ENCODE data around the gene TOP3B.

Gene TOP3B, protein sequence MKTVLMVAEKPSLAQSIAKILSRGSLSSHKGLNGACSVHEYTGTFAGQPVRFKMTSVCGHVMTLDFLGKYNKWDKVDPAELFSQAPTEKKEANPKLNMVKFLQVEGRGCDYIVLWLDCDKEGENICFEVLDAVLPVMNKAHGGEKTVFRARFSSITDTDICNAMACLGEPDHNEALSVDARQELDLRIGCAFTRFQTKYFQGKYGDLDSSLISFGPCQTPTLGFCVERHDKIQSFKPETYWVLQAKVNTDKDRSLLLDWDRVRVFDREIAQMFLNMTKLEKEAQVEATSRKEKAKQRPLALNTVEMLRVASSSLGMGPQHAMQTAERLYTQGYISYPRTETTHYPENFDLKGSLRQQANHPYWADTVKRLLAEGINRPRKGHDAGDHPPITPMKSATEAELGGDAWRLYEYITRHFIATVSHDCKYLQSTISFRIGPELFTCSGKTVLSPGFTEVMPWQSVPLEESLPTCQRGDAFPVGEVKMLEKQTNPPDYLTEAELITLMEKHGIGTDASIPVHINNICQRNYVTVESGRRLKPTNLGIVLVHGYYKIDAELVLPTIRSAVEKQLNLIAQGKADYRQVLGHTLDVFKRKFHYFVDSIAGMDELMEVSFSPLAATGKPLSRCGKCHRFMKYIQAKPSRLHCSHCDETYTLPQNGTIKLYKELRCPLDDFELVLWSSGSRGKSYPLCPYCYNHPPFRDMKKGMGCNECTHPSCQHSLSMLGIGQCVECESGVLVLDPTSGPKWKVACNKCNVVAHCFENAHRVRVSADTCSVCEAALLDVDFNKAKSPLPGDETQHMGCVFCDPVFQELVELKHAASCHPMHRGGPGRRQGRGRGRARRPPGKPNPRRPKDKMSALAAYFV

DNA sequence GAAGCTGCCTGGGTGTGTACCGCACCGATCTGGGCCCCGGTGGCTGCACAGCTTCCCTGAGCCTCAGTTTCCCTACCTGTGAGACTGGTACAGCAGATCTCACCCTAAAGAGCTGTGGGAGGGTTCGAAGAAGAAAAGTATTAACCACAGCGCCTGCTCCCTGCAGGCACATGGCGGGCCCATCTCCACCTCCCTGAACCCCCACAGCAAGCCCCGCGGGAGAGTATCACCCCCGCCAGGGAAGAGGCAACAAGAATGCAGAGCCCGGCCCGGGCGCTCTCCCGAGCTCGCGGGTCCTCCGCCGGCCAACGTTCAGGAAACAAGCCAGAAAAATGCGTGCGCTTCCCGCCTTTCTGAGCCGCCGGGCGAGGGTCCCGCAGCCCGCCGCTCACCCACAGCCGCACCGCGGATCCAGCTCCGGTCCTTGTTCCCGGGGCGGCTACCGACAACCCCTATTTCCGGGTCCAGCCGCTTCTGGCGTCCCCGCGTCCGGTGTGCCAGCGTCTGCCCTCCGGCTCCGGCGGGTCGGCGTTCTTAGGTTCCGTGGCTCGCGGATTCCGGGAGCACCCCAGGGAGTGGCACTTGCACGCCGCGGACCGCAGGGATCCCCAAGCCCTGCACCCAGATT, at the start of gene TOP3B:
TSS of gene TOP3B (minus strand) at position 450 of the 628 bp plus-strand sequence. CDS start 7,078 bp downstream, outside the sequence.
- peak; percentile 16 for DNase-seq

DNA sequence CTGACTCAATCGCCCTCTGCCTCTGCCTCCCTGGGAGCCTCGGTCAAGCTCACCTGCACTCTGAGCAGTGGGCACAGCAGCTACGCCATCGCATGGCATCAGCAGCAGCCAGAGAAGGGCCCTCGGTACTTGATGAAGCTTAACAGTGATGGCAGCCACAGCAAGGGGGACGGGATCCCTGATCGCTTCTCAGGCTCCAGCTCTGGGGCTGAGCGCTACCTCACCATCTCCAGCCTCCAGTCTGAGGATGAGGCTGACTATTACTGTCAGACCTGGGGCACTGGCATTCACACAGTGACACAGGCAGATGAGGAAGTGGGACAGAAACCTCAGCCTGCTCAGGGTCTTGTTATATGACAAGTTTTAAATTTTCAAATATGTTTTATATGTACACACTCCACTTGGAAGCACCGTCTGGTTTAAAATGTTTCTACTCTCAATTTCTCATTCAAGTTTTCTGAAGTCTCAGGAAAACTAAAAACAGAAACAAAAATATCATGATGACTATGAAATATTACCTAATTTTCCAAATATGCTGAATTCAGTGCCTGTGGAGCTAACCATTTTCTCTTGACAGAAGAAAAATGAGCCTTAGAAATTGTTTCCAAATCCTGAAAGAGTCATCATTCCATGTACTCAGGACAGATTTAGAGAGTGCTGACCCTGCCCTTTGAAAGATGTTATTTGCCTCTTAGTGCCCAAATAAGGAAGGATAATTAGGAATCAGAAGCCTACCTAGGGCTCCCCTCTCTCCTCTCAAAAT, 48.8 kb upstream of the TOP3B start:
- no peak for DNase-seq

- no peak for DNase-seq
Observed at GRCh38 chr22:22030493-22031182, 48.1 kb upstream of the TOP3B start.

- no peak for DNase-seq
Observed at GRCh38 chr22:22027955-22028354, 45.4 kb upstream of the TOP3B start.

DNA sequence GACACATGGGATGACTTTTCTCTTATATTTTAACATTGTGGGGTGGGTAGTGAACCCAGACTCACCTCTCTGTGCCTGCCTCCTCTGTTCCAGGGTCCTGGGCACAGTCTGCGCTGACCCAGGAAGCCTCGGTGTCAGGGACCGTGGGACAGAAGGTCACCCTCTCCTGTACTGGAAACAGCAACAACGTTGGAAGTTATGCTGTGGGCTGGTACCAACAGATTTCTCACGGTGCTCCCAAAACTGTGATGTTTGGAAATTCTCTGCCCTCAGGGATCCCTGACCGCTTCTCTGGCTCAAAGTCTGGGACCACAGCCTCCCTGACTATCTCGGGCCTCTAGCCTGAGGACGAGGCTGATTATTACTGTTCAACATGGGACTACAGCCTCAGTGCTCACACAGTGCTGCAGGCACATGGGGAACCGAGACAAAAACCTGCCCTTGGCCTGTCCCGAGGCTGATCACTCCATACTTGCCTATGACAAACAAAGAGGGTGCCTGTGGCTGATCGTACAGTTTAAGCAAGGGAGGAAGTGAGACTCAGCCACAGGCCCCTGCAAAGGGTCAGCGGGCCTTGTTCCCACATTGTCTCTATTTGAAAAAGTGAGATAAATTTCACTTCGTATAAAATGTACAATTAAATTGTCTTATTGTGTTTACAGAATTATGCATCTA, 43.7 kb upstream of the TOP3B start:
- no peak for DNase-seq

GRCh38 chr22:22025320-22026156, 43.0 kb upstream of the TOP3B start:
- DNase-seq: no peak

DNA sequence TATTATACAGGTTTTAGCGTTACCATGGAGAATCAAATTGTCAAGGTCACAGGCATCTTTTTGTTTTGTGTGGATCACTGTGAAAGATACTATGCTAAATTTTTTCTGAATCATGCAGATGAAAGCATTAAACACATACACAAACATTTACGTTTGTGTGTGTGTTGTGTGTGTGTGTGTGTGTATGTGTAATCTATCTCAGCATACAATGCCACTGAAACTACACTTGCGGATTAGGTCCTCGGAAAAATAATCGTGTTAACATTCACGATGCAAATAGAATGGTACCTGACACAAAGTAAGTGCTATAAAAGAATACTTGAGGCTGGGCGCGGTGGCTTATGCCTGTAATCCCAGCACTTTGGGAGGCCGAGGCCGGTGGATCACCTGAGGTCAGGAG, 41.9 kb upstream of the TOP3B start:
- DNase-seq: no peak

GRCh38 chr22:22023581-22024137, 41.1 kb upstream of the TOP3B start:
- DNase-seq: no peak

- DNase-seq: no peak
Observed at GRCh38 chr22:22022947-22023534, 40.5 kb upstream of the TOP3B start.

DNA sequence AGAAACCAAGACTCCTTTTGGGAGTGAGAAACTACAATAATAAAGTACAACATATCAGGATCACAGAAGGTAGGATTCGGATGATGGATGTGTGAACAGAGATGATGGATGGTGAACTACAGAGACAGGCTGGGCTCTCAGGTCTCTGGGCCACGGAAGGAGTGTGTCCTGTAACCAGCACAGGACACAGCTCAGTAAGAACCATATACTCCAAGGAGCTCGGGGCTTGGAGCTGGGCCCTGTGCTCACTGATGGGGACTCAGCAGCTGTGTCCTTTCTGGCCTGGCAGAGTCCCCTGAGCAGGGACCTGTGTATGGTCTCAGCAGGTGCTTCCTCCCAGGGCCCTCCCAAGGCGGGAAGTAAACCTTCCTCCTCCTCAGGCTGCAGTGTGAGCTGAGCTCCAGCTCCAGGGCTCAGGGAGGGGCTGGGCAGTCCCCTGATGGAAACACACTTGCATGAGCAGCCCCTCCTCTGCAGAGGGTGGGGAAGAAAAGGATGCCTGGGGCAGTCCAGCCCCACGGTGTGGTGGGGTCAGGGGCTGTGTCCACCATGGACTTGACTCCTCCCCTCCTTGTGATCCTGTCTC, 39.8 kb upstream of the TOP3B start:
- no peak for DNase-seq

DNA sequence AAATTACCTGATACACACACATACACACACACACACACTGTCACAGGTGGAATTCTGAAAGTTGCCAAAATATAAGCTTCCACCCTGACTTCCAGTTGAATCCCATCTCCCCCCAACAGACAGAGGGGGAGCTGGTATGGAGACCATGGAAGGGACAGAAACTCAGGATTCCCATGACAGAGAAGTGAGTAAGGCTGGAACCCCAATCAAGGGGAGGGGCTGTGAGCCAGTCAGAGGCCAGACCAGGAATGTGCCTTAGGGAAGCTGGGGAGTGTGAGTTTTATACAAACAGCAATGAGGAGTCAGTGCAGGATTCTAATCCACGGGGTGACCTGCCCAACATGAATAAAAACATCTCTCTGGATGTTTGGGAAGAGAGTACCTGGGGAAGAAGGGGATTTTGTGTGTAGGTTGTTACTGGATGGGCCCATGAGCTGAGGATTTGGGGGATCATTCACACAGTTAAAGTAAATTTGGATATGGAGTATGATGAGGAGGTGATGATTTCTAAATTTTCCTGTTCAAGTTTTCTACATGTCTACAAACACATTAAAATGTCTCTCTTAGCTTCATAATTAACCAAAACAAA, 38.7 kb upstream of the TOP3B start:
- DNase-seq: no peak

- DNase-seq: no peak
Observed at GRCh38 chr22:22020425-22020852, 37.9 kb upstream of the TOP3B start.

DNA sequence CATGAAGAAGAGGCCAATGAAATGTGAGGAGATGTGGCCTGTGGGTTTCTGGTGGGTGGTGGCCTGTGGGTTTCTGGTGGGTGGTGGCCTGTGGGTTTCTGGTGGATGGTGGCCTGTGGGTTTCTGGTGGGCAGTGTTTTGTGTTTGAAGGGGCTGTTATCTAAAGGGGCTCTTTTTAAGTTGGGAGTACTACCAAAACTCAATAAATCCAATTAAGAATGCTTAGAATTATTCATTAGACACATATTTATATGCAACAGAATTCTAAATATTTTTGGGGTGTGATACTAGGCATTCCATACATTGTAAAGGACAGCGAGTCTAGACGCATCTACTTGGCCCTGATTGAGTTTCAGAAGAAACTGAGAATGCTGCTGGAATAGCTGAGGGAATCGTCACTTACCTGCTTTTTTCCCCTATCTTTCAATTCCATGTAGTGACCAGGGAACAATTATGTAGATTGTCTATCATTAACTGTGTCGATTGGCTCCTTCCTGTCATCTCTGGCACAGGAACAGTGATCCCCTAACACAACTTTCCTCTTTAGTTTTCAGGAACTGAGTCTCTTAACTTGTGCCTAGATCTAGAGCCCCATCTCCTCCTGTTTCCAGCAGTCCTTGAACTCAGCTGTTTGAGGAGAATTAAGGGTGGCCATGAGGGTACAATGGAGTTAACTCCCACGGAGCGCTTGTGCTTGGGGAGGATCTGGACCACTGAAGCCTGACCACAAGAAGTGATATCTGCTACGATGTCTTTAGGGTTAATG, 37.3 kb upstream of the TOP3B start:
- no peak for DNase-seq

- no peak for DNase-seq
Observed at GRCh38 chr22:22018825-22019658, 36.5 kb upstream of the TOP3B start.

DNA sequence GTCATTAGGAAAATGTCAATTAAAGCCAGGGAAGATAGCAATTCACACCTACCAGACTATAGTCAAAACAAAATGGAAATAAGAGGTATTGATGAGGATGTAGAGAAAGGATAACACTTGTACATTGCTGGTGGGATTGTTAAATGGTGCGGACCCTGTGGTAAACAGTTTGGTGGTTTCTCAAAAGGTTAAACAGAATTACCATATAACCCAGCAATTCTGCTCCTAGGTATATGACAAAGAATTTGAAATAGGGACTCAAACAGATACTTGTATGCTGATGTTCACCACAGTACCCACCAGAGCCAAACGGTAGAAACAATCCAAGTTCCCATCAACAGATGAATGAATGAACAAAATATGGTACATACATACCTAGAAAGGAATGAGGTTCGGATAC, 33.0 kb upstream of the TOP3B start:
- DNase-seq: no peak

GRCh38 chr22:22014285-22014659, 31.7 kb upstream of the TOP3B start:
- DNase-seq: no peak

GRCh38 chr22:22013559-22014284, 31.1 kb upstream of the TOP3B start:
- no peak for DNase-seq
